HG02943 (cell line): ENCODE measurements around the gene CRISP1.
A peak's percentile ranks its signal among the peaks of the same experiment; 100 is the strongest.
"Not testable (repeated sequence)": the region's sequence is repeated elsewhere in the genome, so short reads cannot be mapped to it uniquely, and the experiment has no call there.

Experiments
- ATAC-seq: cut with Tn5 transposase; IDR thresholded peaks from one replicate; pipeline ENCODE4 v1.9.1; 2021; ENCODE audit warnings: mild to moderate bottlenecking, low read depth, moderate library complexity; ENCODE audit not compliant: unreplicated experiment

The CRISP1 gene

GRCh38 chr6:49847014-49847413 lies 19.3 kb downstream of the CRISP1 start:
- no peak for ATAC-seq

GRCh38 chr6:49841424-49841823 lies 24.9 kb downstream of the CRISP1 start:
- no peak for ATAC-seq

- ATAC-seq: no peak
These were observed 26.4 kb downstream of the CRISP1 start for GRCh38 chr6:49839957-49840356.

GRCh38 chr6:49839162-49839561 lies 27.2 kb downstream of the CRISP1 start:
- no peak for ATAC-seq

DNA sequence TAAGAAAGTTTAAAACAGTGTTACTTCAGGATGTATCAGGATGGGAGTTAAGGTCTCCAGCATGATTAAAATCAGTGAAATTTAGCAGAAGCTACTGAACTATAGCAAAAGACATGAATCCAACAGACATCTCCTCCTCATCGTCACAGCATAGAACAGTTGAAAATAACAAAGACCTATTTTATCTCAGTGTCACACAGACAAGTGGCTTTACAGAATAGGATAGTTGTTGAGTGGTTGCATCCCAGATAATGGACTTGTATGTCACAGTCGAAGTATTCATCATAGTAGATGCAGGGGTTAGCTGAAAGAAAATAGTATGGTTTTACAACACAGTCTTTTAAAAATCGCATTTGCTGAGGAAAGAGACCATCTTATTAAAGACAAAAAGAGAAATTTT lies 31.2 kb downstream of the CRISP1 start:
- ATAC-seq: no peak

- ATAC-seq: no peak
These were observed 32.9 kb downstream of the CRISP1 start for GRCh38 chr6:49833386-49833785.

DNA sequence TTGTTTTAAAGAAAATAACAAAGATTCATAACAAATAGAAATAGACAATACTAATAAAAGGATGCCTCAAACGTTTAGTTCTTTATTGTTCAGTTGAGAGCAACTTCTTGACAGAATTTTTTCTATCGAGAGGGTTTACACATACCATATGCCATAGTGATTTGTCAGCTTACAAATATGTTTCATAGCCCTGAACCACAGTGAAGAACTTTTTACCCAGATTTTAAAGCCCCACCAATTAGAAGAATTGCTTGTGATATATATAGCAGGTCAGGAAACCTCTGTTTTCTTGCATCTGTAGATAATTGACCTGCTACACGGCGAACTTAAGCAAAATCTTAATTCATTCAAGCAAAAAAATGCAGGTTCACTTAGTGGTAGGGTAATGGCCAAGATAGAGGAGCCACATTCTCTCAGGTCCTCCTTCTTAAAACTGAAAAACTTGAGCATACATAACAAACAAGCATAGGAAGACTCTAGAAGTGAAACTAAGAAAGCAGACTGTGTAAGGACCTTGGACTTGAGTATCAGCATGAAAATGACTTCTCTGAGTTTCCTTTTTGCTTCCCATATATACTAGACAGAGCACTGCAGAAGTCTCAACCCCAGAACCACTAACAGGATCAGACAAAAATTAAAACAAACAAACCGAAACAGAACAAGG lies 39.5 kb downstream of the CRISP1 start:
- peak; percentile 99 for ATAC-seq

DNA sequence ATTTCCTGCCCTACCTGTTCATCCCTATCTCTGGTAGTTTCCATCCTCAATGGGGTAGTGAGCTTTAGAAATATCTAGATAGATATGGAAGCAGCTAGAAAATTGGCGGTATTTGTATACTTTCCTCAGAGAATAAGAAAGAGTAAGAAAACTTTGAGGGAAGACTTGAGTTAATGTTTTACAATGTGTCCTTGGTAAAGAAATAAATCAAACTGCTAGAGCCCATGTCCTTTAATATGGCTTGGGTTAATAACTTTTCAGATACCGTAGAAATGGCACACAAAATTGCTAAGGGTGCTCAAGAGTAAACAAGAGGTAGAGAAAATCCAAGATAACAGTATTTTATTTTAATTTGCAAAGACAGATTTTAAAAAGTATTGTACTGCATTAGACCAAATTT lies 51.2 kb downstream of the CRISP1 start:
- ATAC-seq: no peak

DNA sequence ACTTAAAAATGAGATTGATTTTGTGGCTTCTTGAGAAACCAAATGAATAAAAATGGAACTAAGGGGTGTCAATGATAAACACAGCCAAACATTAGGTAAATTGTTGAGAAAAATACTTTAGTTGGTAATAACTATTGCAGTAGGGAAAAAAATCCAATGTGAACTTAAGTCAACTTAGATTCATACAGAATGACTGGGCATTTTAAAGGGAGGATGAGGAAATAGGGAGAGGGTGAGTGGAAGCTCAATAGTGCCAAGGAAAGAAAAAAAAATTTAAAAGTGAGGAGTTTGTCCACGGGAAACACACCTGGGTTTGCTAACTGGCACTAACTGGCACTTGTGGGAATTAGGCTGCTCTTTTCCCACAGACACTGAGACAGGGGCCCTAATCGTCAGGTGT lies 53.1 kb downstream of the CRISP1 start:
- ATAC-seq: no peak

- ATAC-seq: no peak
These were observed 60.2 kb downstream of the CRISP1 start for GRCh38 chr6:49806145-49806544.

GRCh38 chr6:49805246-49805645 lies 61.1 kb downstream of the CRISP1 start:
- ATAC-seq: no peak

DNA sequence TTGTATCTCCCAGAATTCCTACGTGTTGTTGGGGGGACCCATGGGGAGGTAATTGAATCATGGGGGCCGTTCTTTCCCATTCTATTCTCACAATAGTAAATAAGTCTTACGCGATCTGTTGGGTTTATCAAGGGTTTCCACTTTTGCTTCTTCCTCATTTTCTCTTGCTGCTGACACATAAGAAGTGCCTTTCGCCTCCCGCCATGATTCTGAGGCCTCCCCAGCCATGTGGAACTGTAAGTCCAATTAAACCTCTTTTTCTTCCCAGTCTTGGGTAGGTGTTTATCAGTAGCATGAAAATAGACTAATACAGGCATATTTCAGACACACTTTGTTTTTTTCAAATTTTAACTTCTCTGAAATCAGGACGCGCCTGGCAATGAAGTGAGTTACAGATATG lies 64.8 kb downstream of the CRISP1 start:
- no peak for ATAC-seq

DNA sequence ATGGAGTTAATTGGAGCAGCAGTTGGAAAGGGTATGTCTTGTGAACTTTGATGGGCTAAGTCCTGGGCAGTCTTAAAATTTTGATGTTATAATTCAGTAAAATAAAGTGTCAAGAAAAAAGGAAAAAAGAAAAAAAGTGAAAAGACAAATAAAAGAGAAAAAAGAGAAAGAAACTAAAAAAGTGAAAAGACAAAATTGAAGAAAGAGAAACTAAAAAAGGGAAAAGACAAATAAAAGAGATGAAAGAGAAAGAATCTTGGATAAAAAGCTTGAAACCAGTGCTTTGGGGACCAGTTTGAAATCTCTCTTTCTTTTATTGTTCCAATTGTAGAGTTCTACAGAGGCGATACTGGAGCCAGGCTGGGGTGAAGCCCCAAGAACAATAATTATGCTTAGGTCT lies 67.2 kb downstream of the CRISP1 start:
- ATAC-seq: no peak

- not testable (repeated sequence) for ATAC-seq
These were observed 69.4 kb downstream of the CRISP1 start for GRCh38 chr6:49796842-49797455.

DNA sequence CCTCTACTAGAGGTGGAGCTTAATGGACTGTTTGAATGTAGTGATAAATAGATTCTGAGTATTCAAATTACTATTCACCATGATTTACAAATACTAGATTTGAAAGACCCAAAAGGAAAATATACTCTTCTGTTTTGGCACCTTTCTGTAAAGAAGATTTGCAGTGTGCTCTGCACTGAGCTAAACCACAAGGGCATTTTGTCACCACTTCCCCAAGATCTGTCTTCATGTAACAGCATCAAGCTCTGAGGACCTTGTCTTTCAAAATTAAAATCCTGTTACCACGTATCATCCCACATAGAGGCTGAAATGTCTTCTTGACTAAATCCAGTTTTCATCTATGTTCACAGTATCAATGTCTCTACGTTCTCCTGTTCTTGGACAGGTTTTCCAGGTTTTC lies 76.0 kb downstream of the CRISP1 start:
- ATAC-seq: no peak

DNA sequence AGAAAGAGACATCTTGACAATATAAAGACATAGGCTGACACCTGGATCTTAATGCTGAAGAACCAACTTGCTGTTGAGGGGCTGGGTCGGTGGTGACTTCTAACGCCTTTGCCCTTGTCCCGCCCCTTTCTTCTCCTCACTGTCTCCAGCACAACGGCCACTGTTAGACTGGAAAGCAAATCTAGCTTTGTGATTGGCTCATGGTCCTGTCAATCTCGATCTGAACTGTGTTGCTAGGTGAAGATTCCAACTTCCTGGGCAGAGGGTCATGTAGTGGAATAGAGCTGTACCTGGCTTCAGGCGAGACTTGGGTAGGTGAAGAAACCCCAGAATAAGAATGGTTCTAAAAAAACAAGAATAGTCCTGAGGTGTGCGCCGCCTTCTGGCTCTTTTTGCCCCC lies 79.2 kb downstream of the CRISP1 start, which contains the start of gene PGK2:
Gene PGK2 (minus strand): TSS at position 110 of the 400 bp plus-strand sequence. CDS start 98 bp downstream, at position 12.
- no peak for ATAC-seq

GRCh38 chr6:49784272-49784671 lies 82.1 kb downstream of the CRISP1 start:
- ATAC-seq: no peak
